HEK293 (cell line): ENCODE data around the gene PANK4.

Experiments
- CTCF ChIA-PET: fragments of 350-600 bp; formaldehyde crosslinking; extraction: SDS; loops from one replicate; lab custom pipeline; 2021; ENCODE audit warnings: antibody characterized with exemption; lab: Yijun Ruan, JAX
- POLR2A ChIA-PET: fragments of 300-600 bp; formaldehyde crosslinking; extraction: SDS; loops from one replicate; lab custom pipeline; 2020; ENCODE audit warnings: antibody characterized with exemption, inconsistent platforms; lab: Yijun Ruan, JAX
- H3K27ac ChIP-seq: fragments of 200-500 bp; sonication (Bioruptor generic); 2 replicates; pipeline ENCODE4 v1.5.1; 2014; ENCODE audit warnings: low read depth, low read length, control low read depth, inconsistent platforms; ENCODE audit errors: extremely low read depth
- H3K36me3 ChIP-seq, 2 experiments: fragments of 200-500 bp in 1 of 2; sonication (Bioruptor generic) in 1 of 2; 1 replicate in 1 of 2; 2 replicates in 1 of 2; pipeline ENCODE4 v1.5.1; 2014 to 2017; ENCODE audit warnings: inconsistent platforms in 2 of 2, low read length in 2 of 2; ENCODE audit not compliant: control insufficient read depth in 2 of 2, insufficient read depth in 1 of 2
- H3K4me1 ChIP-seq: fragments of 200-500 bp; sonication (Bioruptor generic); 2 replicates; pipeline ENCODE4 v1.5.1; 2014; ENCODE audit warnings: mild to moderate bottlenecking, low read length, inconsistent platforms; ENCODE audit not compliant: control insufficient read depth, insufficient read depth
- H3K4me3 ChIP-seq: 2 replicates; pipeline ENCODE4 v1.5.1; 2011; ENCODE audit warnings: low read depth, mild to moderate bottlenecking, control low read depth, low read length, moderate library complexity
- H3K9me3 ChIP-seq: fragments of 200-500 bp; sonication (Bioruptor generic); 2 replicates; pipeline ENCODE4 v1.5.1; 2014; ENCODE audit warnings: low read depth, low read length, inconsistent platforms; ENCODE audit not compliant: control insufficient read depth, insufficient read depth
- GLIS1 ChIP-seq: fragments of 450-650 bp; formaldehyde crosslinking; IDR thresholded peaks from 2 replicates; pipeline ENCODE4 v1.5.1; 2016; ENCODE audit warnings: missing biosample characterization, missing genetic modification characterization
- KLF1 ChIP-seq: fragments of 450-650 bp; formaldehyde crosslinking; IDR thresholded peaks from 2 replicates; pipeline ENCODE4 v1.5.1; 2016; ENCODE audit warnings: missing biosample characterization, missing genetic modification characterization
- KLF16 ChIP-seq: fragments of 450-650 bp; formaldehyde crosslinking; IDR thresholded peaks from 2 replicates; pipeline ENCODE4 v1.5.1; 2017; ENCODE audit warnings: missing biosample characterization, missing genetic modification characterization
- KLF17 ChIP-seq: fragments of 450-650 bp; formaldehyde crosslinking; IDR thresholded peaks from 2 replicates; pipeline ENCODE4 v1.5.1; 2016; ENCODE audit warnings: missing biosample characterization, missing genetic modification characterization
- KLF8 ChIP-seq: fragments of 450-650 bp; formaldehyde crosslinking; IDR thresholded peaks from 2 replicates; pipeline ENCODE4 v1.5.1; 2016; ENCODE audit warnings: missing biosample characterization, missing genetic modification characterization
- KLF9 ChIP-seq: fragments of 450-650 bp; formaldehyde crosslinking; IDR thresholded peaks from 2 replicates; pipeline ENCODE4 v1.5.1; 2016; ENCODE audit warnings: missing biosample characterization, missing genetic modification characterization, low read depth
- SCRT2 ChIP-seq: fragments of 450-650 bp; formaldehyde crosslinking; IDR thresholded peaks from 2 replicates; pipeline ENCODE4 v1.5.1; 2016; ENCODE audit warnings: missing biosample characterization, missing genetic modification characterization
- SP2 ChIP-seq: fragments of 450-650 bp; formaldehyde crosslinking; IDR thresholded peaks from 2 replicates; pipeline ENCODE4 v1.5.1; 2016; ENCODE audit warnings: missing biosample characterization, missing genetic modification characterization
- SP3 ChIP-seq: fragments of 450-650 bp; formaldehyde crosslinking; IDR thresholded peaks from 2 replicates; pipeline ENCODE4 v1.5.1; 2016; ENCODE audit warnings: missing biosample characterization, missing genetic modification characterization
- TCF7L2 ChIP-seq: IDR thresholded peaks from 2 replicates; pipeline ENCODE4 v1.6.1; 2011; ENCODE audit warnings: low read depth, mild to moderate bottlenecking, inconsistent platforms, low read length, moderate library complexity, borderline replicate concordance
- ZBTB8A ChIP-seq: fragments of 450-650 bp; formaldehyde crosslinking; IDR thresholded peaks from 2 replicates; pipeline ENCODE4 v1.5.1; 2016; ENCODE audit warnings: missing biosample characterization, missing genetic modification characterization
- ZFHX2 ChIP-seq: fragments of 450-650 bp; formaldehyde crosslinking; conservative IDR thresholded peaks from 2 replicates; pipeline ENCODE4 v1.5.1; 2016; ENCODE audit warnings: missing biosample characterization, missing genetic modification characterization
- ZFP69B ChIP-seq: fragments of 450-650 bp; formaldehyde crosslinking; IDR thresholded peaks from 2 replicates; pipeline ENCODE4 v1.5.1; 2016; ENCODE audit warnings: missing biosample characterization, missing genetic modification characterization
- ZIC2 ChIP-seq: fragments of 450-650 bp; formaldehyde crosslinking; IDR thresholded peaks from 2 replicates; pipeline ENCODE4 v1.5.1; 2016; ENCODE audit warnings: missing biosample characterization, missing genetic modification characterization
- ZNF248 ChIP-seq: fragments of 450-650 bp; formaldehyde crosslinking; IDR thresholded peaks from 2 replicates; pipeline ENCODE4 v1.5.1; 2017; ENCODE audit warnings: missing biosample characterization, missing genetic modification characterization
- ZNF416 ChIP-seq: fragments of 450-650 bp; formaldehyde crosslinking; IDR thresholded peaks from 2 replicates; pipeline ENCODE4 v1.5.1; 2016; ENCODE audit warnings: missing biosample characterization, missing genetic modification characterization
- ZNF513 ChIP-seq: fragments of 450-650 bp; IDR thresholded peaks from 2 replicates; pipeline ENCODE4 v1.5.1; 2018; ENCODE audit warnings: missing biosample characterization, missing genetic modification characterization
- TF ChIP-seq, protein P1 (sequence below): fragments of 450-650 bp; formaldehyde crosslinking; IDR thresholded peaks from 2 replicates; pipeline ENCODE4 v1.5.1; 2017; ENCODE audit warnings: missing biosample characterization, mild to moderate bottlenecking, missing genetic modification characterization, moderate library complexity

Gene PANK4

DNA sequence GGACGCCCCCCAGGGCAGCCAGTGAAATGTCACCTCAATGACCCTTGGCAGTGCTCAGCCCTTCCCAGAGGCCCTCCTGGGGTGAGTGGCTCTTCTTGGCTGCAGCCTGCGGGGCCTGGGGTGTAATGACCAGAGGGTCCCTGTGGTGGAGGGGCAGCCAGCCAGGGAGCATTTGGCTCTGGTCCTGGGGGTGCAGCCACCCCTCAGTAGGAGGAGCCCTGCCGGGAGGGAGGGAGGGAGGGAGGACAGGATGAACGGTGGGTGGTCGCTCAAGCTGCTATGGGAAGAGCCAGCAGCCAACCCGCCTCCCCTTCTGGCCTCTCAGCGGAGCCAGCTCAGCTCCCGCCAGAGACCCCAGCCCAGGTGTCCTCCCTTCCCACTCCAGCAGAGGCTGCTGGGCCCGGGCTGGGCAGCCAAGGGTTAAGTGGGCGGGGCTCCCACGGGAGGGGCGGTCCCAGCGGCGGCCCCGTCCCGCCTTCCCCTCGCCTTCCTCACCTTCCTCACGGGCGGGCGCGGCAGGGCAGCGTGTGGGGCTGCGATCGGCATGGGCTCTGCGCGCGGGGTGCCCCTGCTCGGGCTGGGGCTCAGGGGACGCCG lies 59.3 kb downstream of the PANK4 start:
- TF ChIP-seq ZBTB8A (tag by site-specific recombination) (peak; percentile 39; the same call in 1 of the 2 replicates), KLF9 (peak; percentile 63; the same call in 1 of the 2 replicates), ZIC2 (tag by site-specific recombination) (peak; percentile 82), KLF16 (tag by site-specific recombination) (peak; percentile 66; the same call in 1 of the 2 replicates), SP2 (tag by site-specific recombination) (peak; percentile 60; the same call in 1 of the 2 replicates), ZNF416 (no peak), SP3 (peak; percentile 58), ZNF248 (tag by site-specific recombination) (no peak), KLF1 (tag by site-specific recombination) (peak; percentile 47; the same call in 1 of the 2 replicates), TCF7L2 (no peak), ZNF513 (tag by site-specific recombination) (peak; percentile 92), KLF8 (tag by site-specific recombination) (peak; percentile 57; the same call in 1 of the 2 replicates), KLF17 (tag by site-specific recombination) (peak; percentile 58), GLIS1 (tag by site-specific recombination) (peak; percentile 56; the same call in 1 of the 2 replicates), ZFP69B (tag by site-specific recombination) (0 out of 2 replicates have a peak, but pooled peaks have one; percentile 24)
- TF ChIP-seq, protein P1, sequence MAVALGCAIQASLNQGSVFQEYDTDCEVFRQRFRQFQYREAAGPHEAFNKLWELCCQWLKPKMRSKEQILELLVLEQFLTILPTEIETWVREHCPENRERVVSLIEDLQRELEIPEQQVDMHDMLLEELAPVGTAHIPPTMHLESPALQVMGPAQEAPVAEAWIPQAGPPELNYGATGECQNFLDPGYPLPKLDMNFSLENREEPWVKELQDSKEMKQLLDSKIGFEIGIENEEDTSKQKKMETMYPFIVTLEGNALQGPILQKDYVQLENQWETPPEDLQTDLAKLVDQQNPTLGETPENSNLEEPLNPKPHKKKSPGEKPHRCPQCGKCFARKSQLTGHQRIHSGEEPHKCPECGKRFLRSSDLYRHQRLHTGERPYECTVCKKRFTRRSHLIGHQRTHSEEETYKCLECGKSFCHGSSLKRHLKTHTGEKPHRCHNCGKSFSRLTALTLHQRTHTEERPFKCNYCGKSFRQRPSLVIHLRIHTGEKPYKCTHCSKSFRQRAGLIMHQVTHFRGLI (tag by site-specific recombination), result 0 out of 2 replicates have a peak, but pooled peaks have one; percentile 25
- ChIA-PET POLR2A (no interaction called here), CTCF (no interaction called here)
- Histone ChIP-seq H3K27ac (no peak overlapping the region), H3K36me3 (no peaks in the 10 kb centered on the region), H3K4me1 (no peaks in the 10 kb centered on the region), H3K4me3 (no peak overlapping the region), H3K9me3 (no peaks in the 10 kb centered on the region)

GRCh38 chr1:2466270-2466665 lies 60.1 kb downstream of the PANK4 start:
- H3K4me3 ChIP-seq, result no peak overlapping the region
- H3K4me1 ChIP-seq, result no peaks in the 10 kb centered on the region
- no peaks in the 10 kb centered on the region for H3K9me3 ChIP-seq
- ChIA-PET CTCF (no interaction called here), POLR2A (no interaction called here)
- H3K27ac ChIP-seq, result no peak overlapping the region
- H3K36me3 ChIP-seq, result no peaks in the 10 kb centered on the region
- 0 out of 2 replicates have a peak, but pooled peaks have one; percentile 7 for TF ChIP-seq SCRT2 (tag by site-specific recombination)
- TF ChIP-seq ZFHX2 (tag by site-specific recombination), result no peak
